Nephron progenitor cell (in vitro differentiated cells): ENCODE measurements around the gene TAPT1.

ENCODE experiments used
- DNase-seq: peaks from one replicate; pipeline ENCODE4 v3.0.0; 2021
- H3K27ac Mint-ChIP-seq: 2 replicates; pipeline ENCODE4 v1.8.0; 2021; ENCODE audit warnings: mild to moderate bottlenecking, moderate library complexity, mixed read lengths
- H3K27me3 Mint-ChIP-seq: 2 replicates; pipeline ENCODE4 v1.8.0; 2021; ENCODE audit warnings: mild to moderate bottlenecking, low read depth, mixed read lengths; ENCODE audit not compliant: poor library complexity
- H3K36me3 Mint-ChIP-seq: 2 replicates; pipeline ENCODE4 v1.8.0; 2021; ENCODE audit warnings: low read depth, mixed read lengths
- H3K4me1 Mint-ChIP-seq: 2 replicates; pipeline ENCODE4 v1.8.0; 2021; ENCODE audit warnings: mixed read lengths
- H3K4me3 Mint-ChIP-seq: 2 replicates; pipeline ENCODE4 v1.8.0; 2021; ENCODE audit warnings: mild to moderate bottlenecking, moderate library complexity, mixed read lengths
- H3K9me3 Mint-ChIP-seq: 2 replicates; pipeline ENCODE4 v1.8.0; 2021; ENCODE audit warnings: mild to moderate bottlenecking, moderate library complexity, mixed read lengths
- CTCF ChIP-seq: fragments of 200-600 bp; sonication (generic); IDR thresholded peaks from 2 replicates; pipeline ENCODE4 v1.5.0; 2021; ENCODE audit warnings: antibody characterized with exemption

Gene TAPT1

DNA sequence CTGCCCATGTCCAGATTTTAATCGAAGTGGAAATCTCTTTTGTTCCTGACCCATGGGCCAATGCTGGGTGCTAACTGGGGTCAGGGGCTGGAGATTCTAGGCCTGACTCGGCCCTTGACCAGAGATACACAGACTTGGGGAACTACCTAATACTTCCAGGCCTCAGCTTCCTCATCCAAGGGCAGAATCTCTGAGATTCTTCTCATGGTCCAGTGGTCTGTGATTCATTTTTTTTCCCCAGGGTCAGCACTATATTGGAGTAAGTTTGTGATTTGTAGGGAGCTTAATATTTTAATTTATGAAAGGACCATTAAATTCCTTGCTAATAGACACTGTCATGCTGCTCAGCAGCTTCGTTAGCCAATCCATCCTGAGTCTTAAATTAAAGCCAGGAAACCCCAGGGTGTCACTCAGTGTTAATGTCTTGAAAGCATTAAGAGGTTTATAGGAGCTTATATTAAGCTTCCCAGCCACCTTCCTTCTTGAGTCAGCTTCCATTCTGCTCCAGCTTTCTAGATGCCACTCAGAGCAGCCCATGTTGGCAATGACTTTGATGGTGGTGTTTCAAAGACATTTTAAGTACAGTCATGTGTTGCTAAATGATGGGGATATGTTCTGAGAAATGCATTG, 115.5 kb downstream of the TAPT1 start:
- Mint-ChIP-seq H3K27ac (no peak overlapping the region), H3K4me3 (no peak overlapping the region), H3K27me3 (peaks cover 44% of the 10 kb centered on the region), H3K9me3 (no peaks in the 10 kb centered on the region), H3K4me1 (no peaks in the 10 kb centered on the region), H3K36me3 (no peaks in the 10 kb centered on the region)
- no peak for TF ChIP-seq CTCF
- DNase-seq: no peak
